PFSK-1 (cell line): Measurements from ENCODE around the gene CTDSP2.

Source experiments
- FOXP2 ChIP-seq: optimal IDR thresholded peaks from 2 replicates; pipeline ENCODE3; 2011; ENCODE audit warnings: borderline replicate concordance, control low read depth, inconsistent platforms; ENCODE audit not compliant: insufficient read depth; ENCODE audit errors: extremely low read length, extremely low read depth
- POLR2AphosphoS5 ChIP-seq: IDR thresholded peaks from 2 replicates; pipeline ENCODE4 v1.6.1; 2012; ENCODE audit warnings: low read depth, mild to moderate bottlenecking, control low read depth, low read length, moderate library complexity
- SIN3A ChIP-seq: IDR thresholded peaks from 2 replicates; pipeline ENCODE4 v1.6.1; 2012; ENCODE audit warnings: mild to moderate bottlenecking, low read length, moderate library complexity, borderline replicate concordance; ENCODE audit not compliant: insufficient read depth
- TAF1 ChIP-seq: IDR thresholded peaks from 2 replicates; pipeline ENCODE4 v1.6.1; 2012; ENCODE audit warnings: low read length, control low read depth, borderline replicate concordance; ENCODE audit not compliant: insufficient read depth
- TF ChIP-seq, protein P1 (sequence below), 2 experiments: IDR thresholded peaks; 2 replicates each; pipeline versions ENCODE4 v1.6.1 to v1.8.0; 2011 to 2012; ENCODE audit warnings: low read depth in 2 of 2, low read length in 2 of 2, control low read depth in 1 of 2, inconsistent platforms in 1 of 2, mild to moderate bottlenecking in 1 of 2, moderate library complexity in 1 of 2; ENCODE audit not compliant: insufficient read depth in 1 of 2

DNA sequence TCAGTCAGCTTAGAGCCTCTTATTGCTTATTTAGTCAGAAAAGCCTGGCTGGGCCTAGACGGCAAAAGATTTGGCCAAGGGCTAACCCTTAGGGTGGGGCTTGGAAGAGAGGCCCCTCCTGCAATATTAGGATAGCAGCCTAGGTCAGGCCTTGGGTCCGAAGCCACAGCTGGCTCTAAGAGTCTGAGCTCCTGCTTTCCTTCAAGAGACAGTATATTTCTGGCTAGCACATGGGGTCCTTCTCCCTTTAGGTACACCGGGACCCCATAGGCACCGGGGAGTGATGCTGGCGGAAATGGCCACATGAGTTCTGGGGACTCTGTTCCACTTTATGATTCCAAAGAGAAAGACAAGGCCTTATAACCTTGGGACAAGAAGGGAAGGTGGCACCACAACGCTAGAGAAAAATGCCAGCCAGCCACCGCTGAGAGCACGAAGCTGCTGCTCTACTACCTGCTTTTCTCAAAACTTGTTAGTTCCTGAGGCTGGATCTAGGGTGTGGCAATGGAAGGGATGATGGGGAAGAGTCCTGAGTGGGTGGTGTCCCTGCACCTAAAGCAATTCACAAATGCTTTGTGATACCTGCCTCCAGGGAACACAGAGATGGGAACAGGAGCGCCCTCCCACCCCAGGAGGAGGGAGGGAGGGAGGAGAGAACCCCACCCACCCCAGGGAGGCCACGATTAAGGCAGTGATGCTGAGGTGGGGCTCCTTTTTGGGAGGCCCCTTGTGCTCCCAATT, 24.9 kb downstream of the CTDSP2 start:
- TF ChIP-seq, protein P1, sequence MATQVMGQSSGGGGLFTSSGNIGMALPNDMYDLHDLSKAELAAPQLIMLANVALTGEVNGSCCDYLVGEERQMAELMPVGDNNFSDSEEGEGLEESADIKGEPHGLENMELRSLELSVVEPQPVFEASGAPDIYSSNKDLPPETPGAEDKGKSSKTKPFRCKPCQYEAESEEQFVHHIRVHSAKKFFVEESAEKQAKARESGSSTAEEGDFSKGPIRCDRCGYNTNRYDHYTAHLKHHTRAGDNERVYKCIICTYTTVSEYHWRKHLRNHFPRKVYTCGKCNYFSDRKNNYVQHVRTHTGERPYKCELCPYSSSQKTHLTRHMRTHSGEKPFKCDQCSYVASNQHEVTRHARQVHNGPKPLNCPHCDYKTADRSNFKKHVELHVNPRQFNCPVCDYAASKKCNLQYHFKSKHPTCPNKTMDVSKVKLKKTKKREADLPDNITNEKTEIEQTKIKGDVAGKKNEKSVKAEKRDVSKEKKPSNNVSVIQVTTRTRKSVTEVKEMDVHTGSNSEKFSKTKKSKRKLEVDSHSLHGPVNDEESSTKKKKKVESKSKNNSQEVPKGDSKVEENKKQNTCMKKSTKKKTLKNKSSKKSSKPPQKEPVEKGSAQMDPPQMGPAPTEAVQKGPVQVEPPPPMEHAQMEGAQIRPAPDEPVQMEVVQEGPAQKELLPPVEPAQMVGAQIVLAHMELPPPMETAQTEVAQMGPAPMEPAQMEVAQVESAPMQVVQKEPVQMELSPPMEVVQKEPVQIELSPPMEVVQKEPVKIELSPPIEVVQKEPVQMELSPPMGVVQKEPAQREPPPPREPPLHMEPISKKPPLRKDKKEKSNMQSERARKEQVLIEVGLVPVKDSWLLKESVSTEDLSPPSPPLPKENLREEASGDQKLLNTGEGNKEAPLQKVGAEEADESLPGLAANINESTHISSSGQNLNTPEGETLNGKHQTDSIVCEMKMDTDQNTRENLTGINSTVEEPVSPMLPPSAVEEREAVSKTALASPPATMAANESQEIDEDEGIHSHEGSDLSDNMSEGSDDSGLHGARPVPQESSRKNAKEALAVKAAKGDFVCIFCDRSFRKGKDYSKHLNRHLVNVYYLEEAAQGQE (IDR thresholded peaks at IDR 0.05; ENCODE audit: insufficient read depth in 1 of 2, low read depth in 2 of 2, low read length in 2 of 2), result no peak
- TF ChIP-seq SIN3A (no peak), POLR2AphosphoS5 (no peak), FOXP2 (no peak), TAF1 (no peak)
